HuH-7.5 (cell line): ENCODE results near the gene PUM1.
"Not testable (repeated sequence)": the region's sequence is repeated elsewhere in the genome, so short reads cannot be mapped to it uniquely, and the experiment has no call there.

Experiments used
- DNase-seq: peaks from one replicate; pipeline ENCODE4 v3.0.0; 2011; ENCODE audit warnings: low spot score

PUM1 gene

GRCh38 chr1:30990591-30990990 lies 74.9 kb downstream of the PUM1 start:
- no peak for DNase-seq

DNA sequence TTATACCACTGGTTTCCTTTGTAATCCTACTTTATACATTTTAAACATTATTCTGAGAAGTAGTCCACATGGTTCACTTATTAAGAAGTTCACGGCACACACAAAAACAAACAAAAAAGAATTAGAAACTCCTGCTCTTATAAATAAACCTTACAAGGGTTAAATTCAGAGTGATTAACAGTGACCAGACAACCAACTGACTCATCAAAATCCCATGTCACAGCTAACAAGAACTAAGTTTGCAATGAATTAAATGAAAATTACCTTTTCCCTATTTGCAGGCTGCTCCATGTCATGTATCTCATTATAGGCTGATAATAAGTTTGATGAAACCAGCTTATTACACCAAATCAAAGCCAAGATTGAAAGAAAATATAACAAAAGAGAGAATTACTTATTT lies 77.5 kb downstream of the PUM1 start:
- DNase-seq: no peak

DNA sequence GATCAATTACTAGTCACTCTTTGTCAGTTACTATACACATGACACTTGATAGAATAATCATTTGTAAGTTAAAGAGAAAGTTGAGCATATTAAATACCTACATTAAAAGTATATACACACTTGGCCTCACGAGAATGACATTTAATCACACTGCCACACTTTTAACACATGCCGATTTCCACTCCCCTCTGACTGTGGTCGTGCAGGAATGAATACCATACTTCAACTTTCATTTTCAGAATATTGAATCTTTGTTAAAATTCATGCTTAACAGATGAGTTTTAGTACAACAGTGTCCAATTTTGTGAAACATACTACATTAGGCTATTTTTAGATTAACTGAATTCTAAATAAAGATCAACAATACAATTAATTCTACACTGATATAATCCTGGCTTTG lies 78.8 kb downstream of the PUM1 start:
- DNase-seq: no peak

GRCh38 chr1:30984991-30985503 lies 80.5 kb downstream of the PUM1 start:
- DNase-seq: no peak

DNA sequence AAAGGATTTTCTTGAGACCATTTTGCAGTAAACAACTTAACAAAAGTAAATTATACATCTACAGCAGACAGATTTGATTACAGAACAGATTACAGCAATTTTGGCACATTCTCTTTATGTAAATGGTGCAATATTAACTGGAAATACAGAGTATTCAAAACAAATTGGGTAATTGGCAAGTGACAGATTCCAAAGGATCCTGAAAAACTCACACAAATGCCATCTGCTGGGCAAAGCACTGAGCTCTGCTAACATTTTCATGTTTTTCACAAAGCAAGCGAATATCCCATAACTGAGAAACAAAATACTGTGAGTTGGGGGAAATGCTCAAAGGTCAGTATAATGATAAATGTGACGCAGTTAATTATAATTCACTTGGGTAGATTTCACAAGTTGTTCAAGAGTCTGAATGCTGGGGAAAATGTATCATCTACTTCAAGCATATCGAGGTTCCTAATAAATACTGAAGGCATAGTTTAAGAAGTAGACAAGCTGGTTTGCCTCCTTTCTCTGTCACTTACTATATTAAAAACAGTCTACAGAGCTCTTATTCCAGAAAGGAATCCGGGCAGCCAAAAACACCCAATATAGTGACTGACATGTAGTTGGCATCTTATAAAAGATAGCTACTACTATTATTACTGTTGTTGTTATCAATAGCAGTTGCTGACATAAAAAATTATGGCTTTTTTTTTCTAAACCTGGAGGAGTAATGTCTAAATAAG lies 81.2 kb downstream of the PUM1 start:
- DNase-seq: no peak

DNA sequence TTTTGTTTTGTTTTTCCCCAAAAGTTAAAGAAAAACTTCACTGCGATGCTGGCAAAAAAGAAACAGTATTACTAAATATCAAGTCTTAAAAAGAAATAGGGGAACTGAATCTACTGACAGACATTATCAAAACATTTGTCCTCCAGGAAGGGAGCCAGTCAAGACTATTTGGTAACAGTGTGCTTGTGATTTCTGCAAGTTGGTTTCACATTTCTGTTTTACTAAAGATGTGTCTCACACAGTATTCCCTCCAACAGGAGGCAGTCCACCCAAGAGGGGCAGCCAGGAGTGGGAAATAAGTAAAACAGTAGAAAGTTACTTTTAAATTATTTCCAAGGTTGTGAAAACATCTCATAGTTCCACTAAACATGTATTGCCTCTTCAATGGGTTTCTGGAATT lies 82.6 kb downstream of the PUM1 start:
- DNase-seq: no peak

- no peak for DNase-seq
These were observed 83.1 kb downstream of the PUM1 start for GRCh38 chr1:30982431-30982830.

- no peak for DNase-seq
These were observed 84.3 kb downstream of the PUM1 start for GRCh38 chr1:30981172-30981571.

DNA sequence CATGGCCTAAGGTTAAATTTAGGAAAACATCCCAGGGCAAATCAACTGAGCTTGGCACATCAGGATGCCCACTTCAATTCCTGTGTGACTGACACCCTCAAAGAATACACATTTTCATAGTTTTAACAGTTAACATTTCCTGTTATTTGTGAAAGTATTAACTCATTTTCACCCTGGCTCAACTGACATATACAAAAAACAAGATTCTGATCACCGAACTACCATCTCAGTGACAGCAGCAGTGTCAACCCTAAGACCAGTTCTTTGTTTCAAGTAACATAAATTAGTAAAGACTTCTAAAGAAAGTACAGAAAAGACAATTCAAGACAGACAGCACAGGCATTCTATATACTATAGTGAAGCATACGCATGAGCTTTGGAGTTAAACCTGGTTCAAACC lies 88.0 kb downstream of the PUM1 start:
- no peak for DNase-seq

GRCh38 chr1:30977105-30977504 lies 88.4 kb downstream of the PUM1 start:
- DNase-seq: no peak

DNA sequence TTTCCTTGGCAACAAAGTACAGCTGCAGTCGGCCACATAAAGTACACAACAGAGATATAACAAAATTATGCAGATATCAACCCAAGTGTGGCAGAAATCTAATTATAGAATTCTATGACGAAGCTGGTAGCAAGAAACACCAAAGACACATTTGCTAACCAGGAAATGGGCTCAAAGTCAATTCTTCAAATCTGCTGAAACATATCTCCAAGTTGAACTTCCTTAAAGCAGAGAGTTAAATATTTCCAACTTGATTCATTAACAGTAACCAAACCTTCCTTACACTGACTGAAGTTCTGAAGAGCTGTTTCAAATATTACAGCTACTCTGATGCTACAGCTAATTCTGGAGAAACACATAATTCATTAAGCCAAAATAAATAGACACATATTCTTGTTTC lies 89.4 kb downstream of the PUM1 start:
- DNase-seq: no peak

DNA sequence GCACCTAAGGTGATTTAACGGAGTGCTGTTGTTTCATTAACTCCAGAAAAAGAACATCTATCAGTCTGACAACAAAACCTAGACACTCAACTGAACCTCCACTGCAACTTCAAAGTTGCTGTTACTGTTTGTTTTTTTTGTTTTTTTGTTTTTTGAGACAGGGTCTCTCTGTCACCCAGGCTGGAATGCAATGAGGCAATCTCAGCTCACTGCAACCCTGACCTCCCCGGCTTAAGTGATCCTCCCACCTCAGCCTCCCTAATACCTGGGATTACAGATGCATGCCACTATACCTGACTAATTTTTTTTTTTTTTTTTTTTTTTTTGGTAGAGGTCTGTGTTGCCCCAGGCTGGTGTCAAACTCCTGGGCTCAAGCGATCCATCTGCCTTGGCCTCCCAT lies 90.3 kb downstream of the PUM1 start:
- DNase-seq: no peak

- no peak for DNase-seq
These were observed 91.0 kb downstream of the PUM1 start for GRCh38 chr1:30974536-30974935.

GRCh38 chr1:30972349-30972748 lies 93.2 kb downstream of the PUM1 start:
- not testable (repeated sequence) for DNase-seq

DNA sequence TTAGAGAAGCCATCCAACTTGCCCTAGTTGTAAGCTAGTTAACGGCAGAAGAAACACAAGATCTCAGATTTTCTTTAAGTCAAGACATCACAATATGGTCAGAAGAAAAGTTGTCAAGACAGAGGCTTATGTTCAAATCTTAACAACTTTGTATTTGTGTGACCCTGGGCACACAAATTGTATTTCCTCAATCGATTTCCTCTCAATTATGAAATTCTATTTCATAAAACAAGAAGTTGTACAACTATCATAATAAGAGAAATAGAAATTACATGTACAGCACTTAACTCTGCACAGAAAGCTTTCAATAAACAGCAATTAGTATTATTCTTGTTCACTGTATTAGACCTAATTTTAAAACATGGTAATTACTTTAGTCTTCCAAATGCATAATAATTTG lies 94.0 kb downstream of the PUM1 start:
- no peak for DNase-seq

DNA sequence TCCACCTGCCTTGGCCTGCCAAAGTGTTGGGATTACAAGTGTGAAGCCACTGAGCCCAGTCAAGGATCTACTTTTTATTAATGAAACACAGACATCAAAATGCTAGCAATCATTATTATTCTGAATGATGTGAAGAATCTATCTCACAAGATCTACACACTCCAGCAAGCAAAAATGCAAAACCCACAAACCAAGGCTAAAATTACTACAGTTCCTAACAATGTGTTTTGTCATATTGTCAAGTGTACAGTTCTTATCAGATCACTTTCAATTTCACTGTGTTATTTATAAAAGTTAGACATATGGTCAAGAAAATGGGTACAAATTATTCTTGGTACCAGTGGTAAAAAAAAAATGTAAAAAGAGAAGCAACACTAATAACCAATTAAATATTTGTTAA lies 95.6 kb downstream of the PUM1 start:
- DNase-seq: no peak

DNA sequence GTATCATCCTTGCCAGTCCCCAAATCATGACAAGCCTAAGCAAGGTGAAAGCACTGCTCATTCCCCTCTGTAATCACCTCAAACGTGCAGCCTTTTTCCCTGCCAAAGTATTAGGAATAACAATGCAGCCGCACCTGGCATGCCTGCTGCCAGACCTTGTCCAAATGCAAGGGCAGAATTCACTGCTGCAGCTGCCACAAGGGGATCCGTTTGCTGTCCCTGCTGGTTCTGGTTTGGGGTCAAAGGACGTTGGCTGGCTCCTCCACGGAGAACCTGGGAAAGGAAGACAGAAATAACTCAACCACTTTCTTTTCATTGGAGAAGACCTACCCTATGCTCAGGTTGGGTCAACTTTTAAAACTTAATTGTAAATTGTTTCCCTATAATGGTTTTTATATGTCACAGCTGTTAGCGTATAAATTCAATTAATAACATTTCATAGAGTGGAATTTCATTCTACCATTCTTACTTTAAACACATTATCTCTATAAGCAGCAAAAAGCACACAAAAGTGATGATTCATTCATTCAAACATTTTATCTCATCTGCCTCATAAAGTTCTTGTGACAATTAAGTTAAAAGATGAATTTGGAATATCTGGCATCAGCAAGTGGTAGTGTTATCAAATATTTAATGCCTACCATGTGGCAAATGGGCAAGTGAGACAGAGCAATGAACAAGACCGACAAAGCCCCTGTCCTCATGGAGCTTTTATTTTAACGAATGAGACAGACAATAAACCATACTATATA lies 97.1 kb downstream of the PUM1 start:
- no peak for DNase-seq

- DNase-seq: no peak
These were observed 98.7 kb downstream of the PUM1 start for GRCh38 chr1:30966690-30967369.

- DNase-seq: no peak
These were observed 99.5 kb downstream of the PUM1 start for GRCh38 chr1:30965924-30966599.

GRCh38 chr1:30964706-30965105 lies 100.8 kb downstream of the PUM1 start:
- no peak for DNase-seq

GRCh38 chr1:30962609-30963508 lies 102.7 kb downstream of the PUM1 start:
- DNase-seq: no peak
